Aorta (tissue), 5 donors: Measurements from ENCODE around the gene MAX. TPM values are rescaled to one million over a fixed set of nuclear protein-coding genes. Genes with fewer than 3 reads are reported as not detected.

Source experiments
- ATAC-seq: fragments of 200-7000 bp; cut with Tn5 transposase; one replicate; pipeline ENCODE4 v1.9.1; 2022; ENCODE audit warnings: moderate library complexity; ENCODE audit not compliant: low FRiP score
- DNase-seq, 2 donors: peaks; one replicate each; pipeline ENCODE4 v3.0.0-alpha.2; 2020
- H3K27ac ChIP-seq, 2 donors: one replicate each; pipeline ENCODE4 v1.5.1; 2013; ENCODE audit warnings: low read length in 2 of 2, mild to moderate bottlenecking in 2 of 2, moderate library complexity in 2 of 2, control low read depth in 1 of 2, inconsistent platforms in 1 of 2, low read depth in 1 of 2
- H3K27me3 ChIP-seq, 2 donors: one replicate each; pipeline ENCODE4 v1.6.1; 2013; ENCODE audit warnings: control low read depth in 1 of 2, low read length in 1 of 2, mild to moderate bottlenecking in 1 of 2, moderate library complexity in 1 of 2; ENCODE audit not compliant: insufficient read depth in 2 of 2, control insufficient read depth in 1 of 2
- H3K36me3 ChIP-seq, 2 donors: one replicate each; pipeline ENCODE4 v1.6.1; 2013; ENCODE audit warnings: control low read depth in 1 of 2, low read length in 1 of 2, mild to moderate bottlenecking in 1 of 2; ENCODE audit not compliant: insufficient read depth in 2 of 2, control insufficient read depth in 1 of 2
- H3K4me1 ChIP-seq, 2 donors: one replicate each; pipeline ENCODE4 v1.6.1; 2013; ENCODE audit warnings: low read length in 2 of 2, control low read depth in 1 of 2, mild to moderate bottlenecking in 1 of 2, moderate library complexity in 1 of 2; ENCODE audit not compliant: insufficient read depth in 2 of 2, control insufficient read depth in 1 of 2
- H3K4me3 ChIP-seq, 2 donors: one replicate each; pipeline ENCODE4 v1.5.1; 2013; ENCODE audit warnings: low read length in 2 of 2, control low read depth in 1 of 2, mild to moderate bottlenecking in 1 of 2
- H3K9me3 ChIP-seq: one replicate; pipeline ENCODE4 v1.6.1; 2013; ENCODE audit warnings: mild to moderate bottlenecking, low read length; ENCODE audit not compliant: control insufficient read depth
- WGBS, 2 donors: extraction: QIAGEN DNeasy Blood & Tissue Kit; methylation state at CpG; one replicate each; pipeline ENCODE4 v1.1.7; 2013; 5-methylcytosine and 5-hydroxymethylcytosine counted together
- intact Hi-C, 2 donors: fragments of 100-400 bp; cut with DNase I; formaldehyde crosslinking; loops; one replicate each; pipeline versions ENCODE4 v1.14.2 to v1.15.0; 2022
- polyA plus RNA-seq, 2 donors: library from polyadenylated mRNA; stranded (reverse); fragments of 200-250 nt; gene quantifications; one replicate each; pipeline ENCODE4 v1.2.3, GENCODE V29; 2013
- total RNA-seq, 2 donors: library from RNA; stranded (reverse); fragmentation: NEBNext Ultra II Directional; extraction: Animal tissue kit (Norgen Biotek cat#: 25700); gene quantifications; one replicate each; pipeline ENCODE4 v1.2.1, GENCODE V29; 2021
- donor health status: healthy with polysubstance abuse.
- donor health status: Bipolar disorder and iron deficiency.
- donor health status: DM: no; HTN: no; CAD: no.
- donor health status: DM: no; HTN: no; CAD: no.
- donor health status: DM: yes; HTN: yes; CAD: no.

The MAX gene
- total and polyA plus RNA-seq, 4 donors, result 42.6 to 98.0 (median 63.6) TPM

GRCh38 chr14:65080960-65081747 is 21.2 kb downstream of the MAX start:
- H3K36me3 ChIP-seq, result peaks cover 0 to 9% of the 10 kb centered on the region in 2 donors
- DNase-seq (no peak), ATAC-seq (no peak)
- whole genome bisulfite sequencing, 2 donors, result 76 to 93% methylated on average over 2 of the region's 2 CpGs
- intact Hi-C loops, result no loop called here
- H3K4me1 ChIP-seq, result peaks cover 0 to 4% of the 10 kb centered on the region in 2 donors
- H3K9me3 ChIP-seq, result no peaks in the 10 kb centered on the region
- no peak overlapping the region for H3K4me3 ChIP-seq
- no peak overlapping the region for H3K27ac ChIP-seq
- no peaks in the 10 kb centered on the region for H3K27me3 ChIP-seq

- 89 to 93% methylated on average over 5 of the region's 5 CpGs for WGBS, 2 donors
- Histone ChIP-seq H3K27me3 (no peaks in the 10 kb centered on the region), H3K4me3 (no peak overlapping the region), H3K9me3 (no peaks in the 10 kb centered on the region), H3K4me1 (no peaks in the 10 kb centered on the region), H3K27ac (no peak overlapping the region), H3K36me3 (peaks cover 0 to 11% of the 10 kb centered on the region in 2 donors)
- DNase-seq, result no peak
- intact Hi-C loops, result no loop called here
- no peak for ATAC-seq
Measured at GRCh38 chr14:65079768-65080167, 22.5 kb downstream of the MAX start.

GRCh38 chr14:65079201-65079600 is 23.1 kb downstream of the MAX start:
- DNase-seq (no peak), ATAC-seq (no peak)
- H3K9me3 ChIP-seq, result no peaks in the 10 kb centered on the region
- H3K27ac ChIP-seq, result no peak overlapping the region
- 90% methylated on average over 6 of the region's 6 CpGs for WGBS, 2 donors
- H3K4me1 ChIP-seq, result peaks cover 0 to 2% of the 10 kb centered on the region in 2 donors
- intact Hi-C loops, result no loop called here
- H3K27me3 ChIP-seq, result no peaks in the 10 kb centered on the region
- H3K4me3 ChIP-seq, result no peak overlapping the region
- H3K36me3 ChIP-seq, result peaks cover 0 to 11% of the 10 kb centered on the region in 2 donors

GRCh38 chr14:65077318-65077717 is 25.0 kb downstream of the MAX start:
- 99 to 100% methylated on average over 2 of the region's 2 CpGs for WGBS, 2 donors
- intact Hi-C loops, result no loop called here
- Histone ChIP-seq H3K27ac (no peak overlapping the region), H3K4me3 (no peak overlapping the region), H3K27me3 (no peaks in the 10 kb centered on the region), H3K36me3 (peaks cover 0 to 11% of the 10 kb centered on the region in 2 donors), H3K4me1 (peaks cover 0 to 2% of the 10 kb centered on the region in 2 donors), H3K9me3 (no peaks in the 10 kb centered on the region)
- no peak for ATAC-seq
- DNase-seq, result no peak

- H3K27me3 ChIP-seq, result no peaks in the 10 kb centered on the region
- DNase-seq, result peak in 1 of 2 donors; percentile 83
- WGBS, 2 donors, result 90% methylated on average over 17 of the region's 17 CpGs
- H3K9me3 ChIP-seq, result no peaks in the 10 kb centered on the region
- no peak overlapping the region for H3K27ac ChIP-seq
- intact Hi-C loops, result no loop called here
- H3K4me3 ChIP-seq, result no peak overlapping the region
- ATAC-seq, result no peak
- H3K4me1 ChIP-seq, result peaks cover 0 to 2% of the 10 kb centered on the region in 2 donors
- H3K36me3 ChIP-seq, result peaks cover 0 to 9% of the 10 kb centered on the region in 2 donors
Measured at GRCh38 chr14:65075628-65076325, 26.5 kb downstream of the MAX start.

- no peak overlapping the region for H3K4me3 ChIP-seq
- H3K9me3 ChIP-seq, result no peaks in the 10 kb centered on the region
- ATAC-seq, result no peak
- no peak overlapping the region for H3K27ac ChIP-seq
- H3K4me1 ChIP-seq, result peaks cover 0 to 2% of the 10 kb centered on the region in 2 donors
- DNase-seq, result no peak
- WGBS, 2 donors, result 27 to 32% methylated on average over 3 of the region's 3 CpGs
- peaks cover 0 to 9% of the 10 kb centered on the region in 2 donors for H3K36me3 ChIP-seq
- intact Hi-C loops, result no loop called here
- H3K27me3 ChIP-seq, result no peaks in the 10 kb centered on the region
Measured at GRCh38 chr14:65074449-65075150, 27.7 kb downstream of the MAX start.

GRCh38 chr14:65073605-65074201 is 28.6 kb downstream of the MAX start:
- no peak overlapping the region for H3K27ac ChIP-seq
- WGBS, 2 donors, result 40 to 52% methylated on average over 4 of the region's 4 CpGs
- peaks cover 0 to 2% of the 10 kb centered on the region in 2 donors for H3K4me1 ChIP-seq
- no peaks in the 10 kb centered on the region for H3K27me3 ChIP-seq
- H3K9me3 ChIP-seq, result no peaks in the 10 kb centered on the region
- H3K4me3 ChIP-seq, result no peak overlapping the region
- DNase-seq, result no peak
- H3K36me3 ChIP-seq, result peaks cover 0 to 10% of the 10 kb centered on the region in 2 donors
- intact Hi-C loops, result no loop called here
- ATAC-seq, result no peak

- H3K27ac ChIP-seq, result no peak overlapping the region
- no peaks in the 10 kb centered on the region for H3K9me3 ChIP-seq
- H3K4me1 ChIP-seq, result peaks cover 0 to 2% of the 10 kb centered on the region in 2 donors
- intact Hi-C loops, result no loop called here
- no peaks in the 10 kb centered on the region for H3K27me3 ChIP-seq
- H3K36me3 ChIP-seq, result peaks cover 0 to 10% of the 10 kb centered on the region in 2 donors
- 32 to 60% methylated on average over 1 of the region's 1 CpG for WGBS, 2 donors
- DNase-seq (no peak), ATAC-seq (no peak)
- no peak overlapping the region for H3K4me3 ChIP-seq
Measured at GRCh38 chr14:65072937-65073336, 29.4 kb downstream of the MAX start.
